NCI-H345 (cell line): ENCODE data around the gene ZER1.
"Not testable (repeated sequence)": the region's sequence is repeated elsewhere in the genome, so short reads cannot be mapped to it uniquely, and the experiment has no call there.

Source experiments
- DNase-seq: peaks from one replicate; lab custom pipeline; 2025; lab: John Stamatoyannopoulos, UW

ZER1 gene

DNA sequence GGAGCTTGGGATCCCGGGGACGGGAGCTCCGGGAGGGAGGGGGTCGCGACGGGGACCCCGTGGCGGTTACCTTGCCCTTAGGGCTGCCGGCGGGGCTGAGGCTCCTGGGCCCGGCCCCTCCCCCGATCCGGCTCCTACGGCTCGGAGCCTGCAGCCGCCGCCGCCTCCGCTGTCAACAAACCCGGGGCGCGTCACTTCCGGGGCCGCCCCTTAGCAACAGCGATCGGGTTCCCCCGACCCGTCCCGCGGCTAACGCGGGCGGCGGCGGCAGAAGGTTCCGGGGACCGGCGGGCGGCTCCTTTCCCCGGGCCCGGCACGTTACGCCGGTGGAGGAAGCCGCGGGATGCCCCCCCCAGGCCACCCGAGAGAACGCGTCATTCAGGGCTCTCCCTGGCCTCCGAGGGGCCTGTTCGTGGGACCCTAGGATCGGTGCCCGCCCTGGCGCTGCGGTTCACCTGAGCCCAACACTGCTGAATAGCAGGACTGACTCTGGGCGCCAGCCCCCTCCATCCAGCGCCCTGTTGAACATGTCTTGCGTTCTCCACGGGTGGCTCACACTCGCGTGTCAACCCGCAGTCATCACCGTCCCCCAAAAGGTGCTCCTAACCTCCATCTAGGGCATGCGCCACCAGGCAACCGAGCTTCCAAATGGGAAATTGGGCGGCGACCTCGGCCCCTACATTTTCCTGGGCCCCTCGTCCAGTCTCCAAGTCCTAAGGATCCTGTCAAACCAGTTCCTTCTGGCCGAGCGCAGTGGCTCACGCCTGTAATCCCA lies at the start of gene ZER1:
TSS of gene ZER1 (minus strand) at position 183 of the 775 bp plus-strand sequence. CDS start 16,362 bp downstream, outside the sequence.
- DNase-seq: peak; percentile 94

DNA sequence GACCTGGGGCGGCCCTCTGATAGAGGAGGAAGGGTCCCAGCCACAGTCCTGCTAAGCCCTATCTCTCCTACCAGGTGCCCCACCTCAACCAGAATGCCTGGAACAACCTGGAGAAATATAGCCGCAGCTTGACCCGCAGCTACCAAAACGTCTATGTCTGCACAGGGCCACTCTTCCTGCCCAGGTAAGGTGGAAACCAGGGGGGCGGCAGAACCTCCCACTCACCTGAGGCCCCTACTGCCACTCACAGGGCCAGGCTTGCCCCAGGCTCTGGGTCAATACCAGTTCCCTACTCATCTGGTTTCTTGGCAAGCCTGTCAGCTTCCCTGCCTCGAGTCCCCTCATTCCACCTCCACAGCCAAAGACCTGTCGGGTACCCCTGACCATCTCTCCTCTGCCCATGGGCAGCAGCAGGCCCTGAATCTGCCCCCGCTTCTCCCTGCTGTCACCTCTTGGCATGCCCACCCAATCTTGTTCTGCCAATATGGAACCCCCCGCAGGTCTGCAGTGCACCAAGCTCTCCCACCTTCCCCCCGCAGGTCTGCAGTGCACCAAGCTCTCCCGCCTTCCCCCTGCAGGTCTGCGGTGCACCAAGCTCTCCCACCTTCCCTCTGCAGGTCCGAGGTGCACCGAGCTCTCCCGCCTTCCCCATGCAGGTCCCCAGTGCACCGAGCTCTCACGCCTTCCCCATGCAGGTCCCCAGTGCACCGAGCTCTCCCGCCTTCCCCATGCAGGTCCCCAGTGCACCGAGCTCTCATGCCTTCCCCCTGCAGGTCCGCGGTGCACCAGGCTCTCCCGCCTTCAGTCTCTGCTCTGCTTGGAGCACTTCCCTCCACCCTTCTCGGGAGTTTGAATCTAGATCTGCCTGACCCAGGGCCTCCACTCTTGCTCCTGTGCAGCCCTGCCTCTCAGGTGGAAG lies 49.2 kb upstream of the ZER1 start:
- no peak for DNase-seq

DNA sequence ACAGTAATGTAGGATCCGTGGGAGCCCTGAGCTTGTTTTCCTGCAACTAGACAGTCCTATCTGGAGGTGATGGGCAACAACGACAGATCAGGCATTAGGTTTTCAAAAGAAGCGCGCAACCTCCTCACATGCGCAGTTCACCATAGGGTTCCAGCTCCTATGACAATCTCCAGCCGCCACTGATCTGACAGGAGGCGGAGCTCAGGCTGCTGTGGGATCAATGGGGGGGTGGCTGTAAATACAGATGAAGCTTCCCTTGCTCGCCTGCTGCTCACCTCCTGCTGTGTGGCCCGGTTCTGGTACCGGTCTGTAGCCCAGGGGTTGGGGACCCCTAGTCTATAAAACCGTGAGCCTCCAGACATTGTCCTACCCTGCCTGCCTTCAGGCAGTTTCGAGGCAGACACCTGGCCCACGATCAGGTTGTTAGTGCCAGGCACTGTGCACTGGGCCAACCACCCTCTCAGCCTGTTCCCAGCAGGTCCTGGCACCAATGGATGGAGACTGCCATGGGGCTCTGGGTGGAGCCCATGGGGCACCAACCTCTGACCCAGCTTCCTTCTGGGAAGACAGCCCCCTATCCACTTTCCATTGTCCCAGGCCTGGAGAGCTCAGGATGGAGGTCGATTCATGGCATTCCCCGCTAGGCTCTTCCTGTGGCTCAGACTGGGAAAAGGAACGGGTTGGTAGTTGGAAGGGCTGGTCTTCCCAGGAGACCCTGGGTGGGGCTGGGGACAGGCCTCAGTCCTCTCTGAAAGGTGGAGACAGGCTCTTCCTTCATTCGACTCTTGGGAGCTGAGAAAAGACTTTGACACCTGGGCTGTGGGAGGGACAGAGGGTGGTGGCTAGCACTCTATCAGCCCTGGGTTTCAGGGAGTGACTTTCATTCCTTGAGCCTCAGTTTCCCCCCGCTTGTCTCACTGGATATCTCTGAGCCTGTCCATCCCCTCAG lies 48.3 kb upstream of the ZER1 start:
- DNase-seq: peak; percentile 23

GRCh38 chr9:128818839-128819715 lies 47.4 kb upstream of the ZER1 start:
- peak; percentile 58 for DNase-seq

DNA sequence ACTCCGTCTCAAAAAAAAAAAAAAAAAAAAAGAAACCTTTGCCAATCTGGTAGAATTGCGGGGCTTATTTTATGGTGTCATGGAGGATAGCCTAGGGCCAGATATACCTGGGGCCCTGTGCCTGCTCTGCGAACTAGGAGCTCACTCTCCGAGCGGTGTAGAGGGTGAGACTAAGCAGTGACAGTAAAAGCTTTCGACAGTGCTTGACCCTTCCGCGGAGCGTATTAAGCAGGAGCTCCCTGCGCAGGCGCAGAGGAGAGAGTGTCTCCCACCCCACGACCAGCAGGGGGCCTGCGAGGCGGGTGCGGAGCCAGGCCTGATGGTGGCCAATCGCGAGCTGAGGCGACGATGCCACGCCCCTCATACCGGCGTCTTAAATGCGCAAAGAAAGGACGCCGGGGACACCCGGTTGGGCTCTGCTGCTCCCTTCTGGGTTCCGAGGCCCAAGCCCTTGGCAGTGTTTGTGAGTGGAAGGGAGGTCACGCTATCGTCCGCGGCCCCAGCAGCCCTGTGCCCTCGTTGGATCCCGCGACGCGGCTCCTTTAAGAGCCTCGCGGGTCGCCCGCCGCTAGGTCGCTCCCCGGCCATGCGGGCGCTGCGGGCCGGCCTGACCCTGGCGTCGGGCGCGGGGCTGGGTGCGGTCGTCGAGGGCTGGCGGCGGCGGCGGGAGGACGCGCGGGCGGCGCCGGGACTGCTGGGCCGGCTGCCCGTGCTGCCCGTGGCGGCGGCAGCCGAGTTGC lies 46.5 kb upstream of the ZER1 start, which contains the start of gene ENDOG:
TSS of gene ENDOG (plus strand) at position 402 of the 740 bp plus-strand sequence. CDS start at position 587, 185 bp downstream.
- peak; percentile 98 for DNase-seq

DNA sequence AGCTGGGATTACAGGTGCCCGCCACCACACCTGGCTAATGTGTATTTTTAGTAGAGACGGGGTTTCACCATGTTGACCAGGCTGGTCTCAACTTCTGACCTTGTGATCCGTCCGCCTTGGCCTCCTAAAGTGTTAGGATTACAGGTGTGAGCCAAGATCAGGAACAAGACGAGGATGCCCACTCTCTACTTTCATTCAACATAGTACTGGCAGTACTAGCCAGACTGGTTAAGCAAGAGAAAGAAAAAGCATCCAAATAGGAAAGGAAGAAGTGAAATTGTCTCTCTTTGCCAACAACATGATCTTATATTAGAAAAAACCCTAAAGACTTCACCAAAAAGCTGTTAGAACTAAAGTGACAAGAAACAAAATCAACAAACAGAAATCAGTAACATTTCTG lies 39.1 kb upstream of the ZER1 start:
- no peak for DNase-seq

GRCh38 chr9:128809831-128810230 lies 38.1 kb upstream of the ZER1 start:
- no peak for DNase-seq

DNA sequence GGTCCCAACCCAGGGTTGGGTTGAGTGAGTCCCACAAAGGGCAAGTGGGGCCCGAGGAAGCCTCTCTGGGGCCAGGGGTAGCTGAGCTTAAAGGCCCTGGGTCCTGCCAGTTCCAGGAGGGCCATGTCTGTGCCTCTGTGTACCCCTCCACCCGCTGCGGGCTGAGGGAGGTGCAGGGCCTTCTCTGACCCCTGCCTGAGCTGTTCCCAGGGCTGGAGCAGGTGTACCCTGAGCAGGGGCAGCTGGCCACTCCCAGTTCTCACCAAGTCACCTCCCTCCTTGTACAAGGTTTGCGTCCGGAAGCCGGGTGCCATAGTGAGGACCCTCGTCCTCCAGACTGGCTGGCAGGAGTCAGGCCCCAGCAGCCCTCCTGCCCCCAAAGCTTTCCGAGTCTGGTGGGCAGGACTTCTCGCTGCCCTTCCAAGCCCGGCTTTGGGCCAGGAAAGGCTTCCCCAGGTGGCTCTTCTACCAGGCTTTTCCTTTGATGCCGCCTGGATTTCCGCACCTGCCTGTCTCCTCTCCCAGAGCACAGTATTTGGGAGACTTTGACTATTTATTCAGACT lies 37.4 kb upstream of the ZER1 start:
- DNase-seq: no peak

DNA sequence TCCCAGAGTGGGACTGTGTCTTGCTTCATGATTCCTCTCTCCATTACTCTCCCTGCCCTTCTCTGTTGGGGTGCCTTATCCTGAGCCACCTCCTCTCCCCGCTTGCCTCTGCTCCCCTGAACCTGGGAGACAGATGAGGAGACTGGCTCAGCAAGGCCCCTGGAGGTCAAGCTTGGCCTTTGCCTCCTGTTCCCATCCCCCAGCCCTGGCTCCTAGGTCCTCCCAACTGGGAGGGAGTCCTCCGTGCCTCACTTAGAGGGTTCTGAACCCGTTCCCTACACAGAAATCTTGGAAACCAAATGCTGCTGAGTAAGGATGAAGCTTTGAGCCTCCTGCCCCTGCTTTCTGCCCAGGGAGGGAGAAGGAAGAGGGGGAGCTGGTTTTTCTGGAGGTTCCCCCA lies 36.8 kb upstream of the ZER1 start:
- DNase-seq: no peak

DNA sequence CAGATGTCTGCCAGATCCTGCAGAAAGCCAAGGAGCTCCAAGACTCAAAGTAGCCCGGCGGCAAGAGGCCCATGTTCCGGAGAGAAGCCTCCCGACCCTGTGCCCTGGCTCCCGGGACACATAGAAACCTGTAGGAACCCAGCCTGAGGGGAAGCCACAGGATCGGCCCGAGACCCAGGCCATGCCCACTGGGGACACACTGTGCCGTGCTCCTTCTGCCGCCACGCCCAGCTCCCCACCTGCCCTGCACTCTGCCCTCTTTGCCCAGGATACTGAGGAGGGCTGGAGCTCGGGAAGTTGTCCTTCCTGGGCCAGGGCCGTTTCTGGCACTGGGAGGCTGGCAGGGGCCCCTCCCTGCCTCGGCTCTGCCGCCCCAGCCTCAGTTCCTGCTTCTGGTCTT lies 36.1 kb upstream of the ZER1 start:
- DNase-seq: no peak

- DNase-seq: no peak
Measured at GRCh38 chr9:128805661-128806060, 33.9 kb upstream of the ZER1 start.

DNA sequence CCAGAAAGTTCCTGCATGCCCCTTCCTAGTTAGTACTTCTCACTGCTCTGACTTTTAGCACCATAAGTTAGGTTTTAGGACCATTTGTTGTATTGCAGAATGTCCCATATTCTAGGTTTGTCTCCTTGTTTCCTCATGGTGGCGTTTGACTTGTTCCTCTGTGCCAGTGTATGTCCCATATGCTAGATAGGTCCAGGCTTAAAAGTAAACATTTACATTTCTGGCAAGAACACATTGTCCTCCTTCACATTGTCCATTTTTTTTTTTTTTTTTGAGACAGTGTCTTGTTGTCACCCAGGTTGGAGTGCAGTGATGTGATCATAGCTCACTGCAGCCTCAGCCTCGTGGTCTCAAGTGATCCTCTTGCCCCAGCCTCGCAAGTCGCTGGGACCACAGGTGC lies 30.8 kb upstream of the ZER1 start:
- no peak for DNase-seq

DNA sequence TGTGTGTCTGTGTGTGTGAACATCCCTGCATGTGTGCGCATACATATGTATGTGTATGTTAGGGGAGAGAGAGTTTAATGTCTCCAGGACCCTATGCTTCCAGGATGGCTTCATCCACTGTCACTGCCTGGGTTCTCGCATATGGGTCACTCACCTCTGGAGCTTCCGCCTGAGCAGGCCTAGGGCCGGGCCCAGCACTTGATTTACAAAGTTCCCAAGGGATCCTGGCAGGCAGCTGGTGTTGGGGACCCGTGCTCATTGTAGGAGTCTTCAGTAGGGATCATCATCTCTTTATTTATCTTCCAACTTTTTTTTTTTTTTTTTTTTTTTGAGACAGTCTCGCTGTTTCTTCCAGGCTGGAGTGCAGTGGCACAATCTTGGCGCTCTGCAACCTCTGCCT lies 28.3 kb upstream of the ZER1 start:
- no peak for DNase-seq

GRCh38 chr9:128798896-128799295 lies 27.2 kb upstream of the ZER1 start:
- DNase-seq: no peak

DNA sequence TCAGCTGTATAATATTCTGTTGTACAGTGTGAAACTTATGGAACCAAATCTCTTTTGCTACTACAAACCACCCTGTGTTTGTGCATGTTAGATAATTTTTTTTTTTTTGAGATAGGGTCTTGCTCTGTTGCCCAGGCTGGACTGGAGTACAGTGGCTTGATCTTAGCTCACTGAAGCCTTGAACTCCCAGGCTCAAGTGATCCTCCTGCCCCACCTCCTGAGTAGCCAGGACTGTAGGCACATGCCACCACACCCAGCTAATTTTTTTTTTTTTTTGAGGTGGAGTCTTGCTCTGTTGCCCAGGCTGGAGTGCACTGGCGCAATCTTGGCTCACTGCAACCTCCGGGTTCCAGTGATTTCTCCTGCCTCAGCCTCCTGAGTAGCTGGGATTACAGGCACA lies 23.2 kb upstream of the ZER1 start:
- not testable (repeated sequence) for DNase-seq

DNA sequence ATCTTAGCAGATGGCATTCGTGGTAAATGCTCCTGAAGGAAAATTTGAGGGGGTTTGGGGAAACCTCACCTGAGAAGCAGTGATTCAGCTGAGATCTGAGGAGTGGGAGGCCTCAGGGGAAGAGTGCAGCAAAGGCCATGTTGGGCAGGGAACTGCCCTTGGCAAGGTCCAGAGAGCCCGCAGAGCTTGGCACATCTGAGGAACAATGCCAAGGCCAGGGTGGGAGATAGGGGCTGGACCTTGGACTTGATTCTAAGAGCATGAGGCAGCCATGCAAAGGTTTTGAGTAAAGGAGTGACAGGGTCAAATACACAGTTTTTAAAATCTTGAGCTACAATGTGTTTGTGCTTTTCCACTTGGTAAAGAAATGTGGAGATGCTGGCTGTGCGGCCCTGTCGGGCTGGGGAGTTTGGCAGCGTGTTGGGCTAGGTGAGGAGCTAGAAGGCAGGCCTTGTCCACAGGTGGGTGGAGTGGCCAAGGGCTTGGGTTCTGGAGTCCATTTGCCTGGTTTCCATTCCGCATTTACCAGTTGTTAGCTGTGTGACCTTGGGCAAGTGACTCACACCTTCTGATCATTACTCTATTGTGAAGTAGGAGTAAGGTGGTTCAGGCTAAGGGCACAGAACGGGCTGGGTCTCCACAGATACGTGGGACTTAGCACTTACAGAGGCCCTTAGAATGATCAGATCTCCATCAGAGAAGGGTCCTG lies 21.4 kb upstream of the ZER1 start:
- no peak for DNase-seq

- no peak for DNase-seq
Measured at GRCh38 chr9:128792134-128792533, 20.4 kb upstream of the ZER1 start.

GRCh38 chr9:128790536-128790935 lies 18.8 kb upstream of the ZER1 start:
- no peak for DNase-seq

DNA sequence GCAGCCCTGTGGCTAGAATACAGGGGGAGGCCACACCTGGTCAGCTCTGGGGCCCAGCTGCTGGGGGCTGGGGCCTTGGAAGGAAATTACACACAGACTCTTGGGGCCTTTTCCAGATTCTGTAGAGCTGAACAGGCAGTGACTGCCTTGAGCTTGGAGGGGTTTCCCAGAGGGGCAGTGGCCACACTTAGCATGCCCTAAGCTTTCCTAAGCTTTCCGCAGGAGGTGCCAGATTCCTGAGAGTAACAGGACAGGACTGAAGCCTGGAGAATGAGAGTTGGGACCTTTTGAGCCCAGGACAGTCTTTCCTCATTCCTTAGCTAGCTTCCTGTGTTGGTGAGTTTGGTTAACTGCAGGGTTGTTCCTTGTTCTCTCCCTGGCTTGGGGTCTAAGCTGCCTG lies 16.7 kb upstream of the ZER1 start:
- DNase-seq: no peak
